GM19438 (cell line): Measurements from ENCODE around the gene CACNA1C.

Source experiments
- ATAC-seq: cut with Tn5 transposase; IDR thresholded peaks from one replicate; pipeline ENCODE4 v1.9.1; 2021; ENCODE audit warnings: low read depth; ENCODE audit not compliant: unreplicated experiment

The CACNA1C gene

DNA sequence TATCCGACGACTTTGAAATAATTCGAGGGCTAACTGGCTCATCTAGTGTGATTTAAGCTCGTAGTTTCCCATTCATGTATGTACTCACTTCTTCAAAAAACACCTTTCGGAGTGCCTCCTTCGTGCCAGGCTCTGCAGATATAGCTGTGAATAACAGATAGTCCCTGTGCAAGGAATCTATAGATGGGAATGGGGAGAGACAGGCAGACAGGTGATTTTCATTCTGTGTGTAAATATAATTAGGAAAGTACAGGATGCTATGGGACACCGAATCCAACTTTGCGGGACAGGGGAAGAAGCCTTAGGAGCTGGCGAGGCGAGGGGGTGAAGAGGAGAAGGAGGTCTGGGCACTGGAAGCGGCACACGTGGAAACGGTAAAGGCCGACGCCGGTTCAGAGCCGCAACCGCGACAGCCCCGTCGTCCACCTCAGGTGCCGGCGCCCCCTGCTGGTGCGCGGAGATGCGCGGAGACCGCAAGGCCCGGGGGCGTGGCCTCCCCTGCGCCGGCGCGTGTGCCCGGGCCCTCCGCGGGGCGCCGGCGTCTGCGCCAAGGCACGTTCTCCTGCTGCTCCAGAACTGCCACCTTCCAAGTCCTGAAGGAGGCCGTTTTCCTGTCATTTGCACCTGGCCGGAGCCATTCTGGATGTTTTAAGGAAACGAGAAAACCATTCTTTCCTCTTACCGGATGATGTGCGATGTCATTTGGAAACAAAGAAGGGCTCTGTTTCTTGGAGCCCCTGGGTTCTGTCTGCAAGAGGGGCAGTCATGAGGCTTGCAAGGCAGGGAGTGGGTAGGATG lies 18.0 kb upstream of the CACNA1C start:
- ATAC-seq: peak; percentile 75

DNA sequence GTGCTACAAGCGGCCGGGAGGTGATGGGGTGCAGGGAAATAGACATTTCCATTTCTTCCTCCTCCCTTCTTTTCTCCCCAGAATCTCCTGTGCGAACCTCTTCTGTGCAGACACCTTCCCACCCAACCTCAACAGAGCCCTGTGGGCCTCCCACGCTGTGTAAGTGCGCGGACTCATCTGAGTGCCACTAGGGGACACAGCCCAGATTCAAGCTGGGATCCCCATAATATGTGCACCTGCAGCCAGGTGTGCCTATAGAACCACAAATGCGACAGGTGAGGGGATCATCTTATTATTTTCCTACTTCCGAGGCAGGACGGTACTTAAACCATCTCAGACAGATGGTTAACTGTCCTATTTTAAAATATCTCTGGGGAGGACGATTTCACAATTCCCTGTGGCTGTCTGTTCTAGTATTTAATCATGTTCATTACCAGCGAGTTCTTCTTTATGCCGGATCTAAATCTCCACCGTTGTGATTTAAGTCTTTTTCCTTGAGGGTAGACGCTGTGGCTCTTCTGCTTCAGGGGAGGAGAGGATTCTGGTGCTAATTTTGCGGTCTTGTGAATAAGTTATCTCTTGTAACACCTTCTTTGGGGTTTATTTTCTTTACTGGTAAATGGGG lies 17.2 kb upstream of the CACNA1C start:
- ATAC-seq: no peak

DNA sequence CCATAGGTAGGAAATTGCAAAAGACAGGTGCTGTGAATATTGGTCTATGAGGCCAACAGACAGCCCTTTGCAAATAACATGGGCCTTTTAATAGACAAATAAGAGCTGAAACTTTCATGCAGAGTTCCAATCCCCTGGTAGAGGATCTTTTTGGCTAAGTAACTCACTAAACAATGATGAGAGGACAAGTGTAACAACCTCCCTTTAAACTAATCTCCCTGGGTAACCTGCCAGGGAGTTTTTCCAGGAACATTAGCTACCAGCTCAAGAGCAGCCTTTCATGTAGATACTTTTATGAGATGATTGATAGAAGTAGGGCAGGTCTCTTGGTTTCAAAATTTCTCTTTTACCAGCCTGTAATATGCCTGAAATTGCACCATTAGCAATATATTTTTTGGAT lies 13.8 kb upstream of the CACNA1C start:
- ATAC-seq: no peak

DNA sequence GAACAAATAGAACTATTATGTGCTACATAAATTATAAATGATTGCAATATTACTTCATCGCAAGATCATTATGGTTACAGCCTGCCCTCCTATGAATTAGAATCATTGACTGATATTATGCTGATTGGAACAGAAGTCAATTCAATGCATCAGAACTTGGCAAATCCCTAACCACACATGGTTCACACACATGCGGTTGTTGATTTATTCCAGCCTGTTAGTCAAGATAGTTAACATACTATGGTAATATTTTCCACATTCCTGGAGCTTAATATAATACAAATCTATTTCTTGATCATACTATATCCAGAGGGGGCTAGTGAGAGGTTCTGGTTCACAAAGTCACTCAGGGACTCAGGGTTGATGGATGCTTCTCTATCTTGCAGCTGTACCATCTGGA lies 9.7 kb upstream of the CACNA1C start:
- no peak for ATAC-seq

DNA sequence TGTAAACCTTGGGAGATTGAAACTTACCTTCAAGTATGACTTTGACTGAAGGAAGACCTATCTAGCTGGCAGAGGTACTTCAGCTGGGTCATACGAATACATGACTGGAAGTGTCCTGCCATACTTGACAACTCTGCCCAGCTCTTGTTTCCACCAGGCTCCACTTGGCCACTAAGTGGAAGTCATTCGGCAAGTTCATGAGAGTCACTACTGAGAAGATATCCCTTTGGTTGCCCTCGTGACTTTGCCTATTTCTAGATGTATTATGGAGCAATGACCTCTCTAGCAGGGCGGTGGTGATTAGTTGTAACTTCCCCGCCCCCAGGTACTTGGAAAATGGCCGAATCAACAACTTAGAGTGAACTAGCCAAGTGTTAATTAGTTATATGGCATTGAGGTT lies 8.6 kb upstream of the CACNA1C start:
- no peak for ATAC-seq

DNA sequence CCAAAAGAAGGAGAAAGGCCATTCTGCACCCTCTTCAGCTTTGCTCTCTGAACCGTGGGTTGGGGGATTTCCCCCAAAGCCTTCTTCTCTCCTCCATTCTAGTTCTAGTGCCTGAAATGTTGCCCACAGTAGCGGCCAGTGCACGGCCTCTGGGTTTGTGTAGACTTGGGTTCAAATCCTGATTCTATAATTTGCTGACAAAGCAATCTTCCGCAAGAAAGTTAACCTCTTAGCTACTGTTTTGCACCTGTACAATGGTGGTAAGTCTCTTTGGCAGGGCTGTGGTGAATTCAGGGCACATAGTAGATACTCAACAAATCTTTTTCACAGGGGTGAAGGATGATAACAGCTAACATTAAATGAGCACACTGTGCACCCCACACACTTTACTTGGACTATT lies 5.8 kb upstream of the CACNA1C start:
- no peak for ATAC-seq

DNA sequence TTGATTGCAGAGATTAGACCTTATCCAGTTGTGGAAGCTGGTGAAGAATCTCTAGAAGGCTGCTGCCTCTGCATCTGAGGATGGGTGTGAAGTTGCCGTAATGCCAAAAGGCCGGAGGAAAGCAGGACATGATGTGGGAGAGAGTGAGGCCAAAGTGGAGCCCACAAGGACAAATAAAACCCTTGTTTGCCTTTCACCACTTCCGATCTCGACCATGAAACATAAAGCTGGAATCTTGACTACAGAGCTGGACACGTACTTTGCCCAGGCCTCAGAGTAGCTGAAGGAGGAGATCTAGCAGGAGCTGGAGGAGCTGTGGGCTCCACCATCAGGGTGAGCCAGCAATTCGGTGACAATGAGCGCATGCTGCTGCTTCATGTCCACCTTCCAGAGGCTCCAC lies 5.0 kb upstream of the CACNA1C start:
- ATAC-seq: no peak

DNA sequence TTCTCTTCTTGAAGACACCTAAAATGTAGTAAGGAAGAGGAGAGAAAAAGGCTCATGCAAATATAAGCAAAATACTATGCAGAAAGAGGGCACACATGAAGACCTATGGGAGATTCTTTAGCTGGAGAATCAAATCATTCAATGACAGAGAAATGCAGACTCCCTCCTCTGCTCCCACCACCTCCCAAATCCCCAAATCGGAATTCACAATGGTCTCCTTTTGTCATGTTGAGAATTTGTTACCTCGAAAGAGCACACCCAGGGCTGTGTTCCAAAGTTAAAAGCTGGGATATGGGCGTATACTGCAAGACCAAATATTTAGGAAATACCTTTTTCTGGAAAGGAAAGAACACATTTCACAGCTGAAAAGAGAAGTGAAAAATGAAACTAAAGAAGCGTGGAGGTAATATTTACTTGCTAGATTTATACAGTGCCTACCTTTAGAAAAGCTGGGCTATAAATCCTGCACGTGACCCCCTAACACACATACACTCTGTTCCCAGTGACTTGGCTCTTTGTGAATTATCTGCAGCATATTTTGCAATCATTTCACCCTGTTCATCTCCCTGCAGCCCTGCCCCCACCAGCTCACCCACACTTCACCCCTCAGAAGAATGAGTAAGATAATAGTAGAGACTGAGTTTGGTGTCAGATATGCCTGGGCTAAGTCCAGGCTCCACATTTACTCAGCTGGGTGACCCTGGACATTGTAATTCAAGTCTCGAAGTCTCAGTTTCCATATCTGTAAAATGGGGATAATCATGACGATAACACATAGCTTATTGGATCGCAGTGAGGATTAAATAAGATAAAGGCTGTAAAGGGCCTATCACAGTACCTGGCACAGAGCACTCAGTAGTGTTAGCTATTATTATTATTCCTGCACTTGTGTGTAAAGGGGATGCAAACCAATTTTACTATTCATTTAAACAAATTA lies 2.9 kb upstream of the CACNA1C start:
- no peak for ATAC-seq

DNA sequence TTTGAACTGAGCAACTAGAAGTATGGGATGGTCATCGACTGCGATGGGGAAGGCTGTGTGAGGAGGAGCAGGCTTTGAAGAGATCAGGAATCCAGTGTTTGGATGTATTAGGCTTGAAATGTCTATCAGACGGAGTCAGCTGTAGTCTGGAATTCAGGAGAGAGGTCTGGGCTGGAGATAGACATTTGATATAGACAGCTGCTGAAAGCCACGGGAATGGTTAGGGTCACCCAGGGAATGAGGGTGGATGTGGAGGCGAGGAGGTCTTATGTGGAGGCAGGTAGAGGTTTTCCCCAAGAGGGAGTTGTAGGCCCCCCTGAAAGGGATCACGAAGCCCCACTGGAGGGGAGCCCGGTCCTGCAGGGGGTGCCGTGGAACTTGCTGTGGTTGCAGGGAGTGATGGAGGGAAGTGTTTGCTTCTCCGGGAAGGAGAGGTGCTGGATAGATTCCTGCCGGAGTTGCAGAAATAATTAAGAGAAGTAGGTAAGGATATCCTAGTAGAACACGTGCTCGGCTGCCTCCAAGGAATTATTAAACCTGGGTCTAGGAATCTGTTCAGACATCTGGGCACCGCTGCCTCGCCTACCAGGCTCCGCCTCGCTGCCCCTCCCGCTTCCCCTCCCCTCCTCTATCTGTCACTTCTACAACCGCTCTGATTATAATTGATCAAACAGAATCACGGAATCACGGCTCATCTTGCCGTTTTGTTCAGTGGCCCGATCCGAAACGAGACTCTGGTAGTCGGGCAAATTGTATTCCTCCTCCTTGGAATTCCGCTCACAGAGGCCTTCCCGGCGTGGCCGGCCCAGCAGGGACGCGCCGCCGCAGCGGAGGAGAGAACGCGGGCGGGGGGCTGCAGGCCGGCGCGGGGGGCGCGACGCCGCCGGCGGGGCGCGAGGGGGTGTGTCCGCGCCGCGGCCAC lies 826 bp upstream of the CACNA1C start:
- no peak for ATAC-seq

DNA sequence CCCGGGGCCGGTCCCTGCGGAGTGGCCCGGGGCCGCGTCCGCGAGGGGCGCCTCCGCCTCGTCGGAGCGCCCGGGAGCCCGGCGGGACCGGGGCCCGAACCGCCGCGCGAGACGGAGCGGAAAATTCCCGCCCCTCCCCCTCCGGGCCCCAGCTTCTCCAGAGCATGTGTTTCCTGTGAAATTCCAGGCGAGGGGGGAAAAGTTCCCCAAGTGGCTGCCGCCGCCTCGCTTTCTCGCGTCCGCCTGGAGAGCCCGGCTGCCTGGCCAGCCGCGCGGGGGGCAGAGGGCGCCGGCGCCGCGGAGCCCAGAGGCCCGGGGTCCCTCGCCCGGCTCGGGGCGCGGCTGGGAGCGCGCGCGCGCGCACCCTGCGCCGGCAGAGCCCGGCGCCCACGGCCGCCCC lies 904 bp downstream of the CACNA1C start:
- ATAC-seq: no peak

DNA sequence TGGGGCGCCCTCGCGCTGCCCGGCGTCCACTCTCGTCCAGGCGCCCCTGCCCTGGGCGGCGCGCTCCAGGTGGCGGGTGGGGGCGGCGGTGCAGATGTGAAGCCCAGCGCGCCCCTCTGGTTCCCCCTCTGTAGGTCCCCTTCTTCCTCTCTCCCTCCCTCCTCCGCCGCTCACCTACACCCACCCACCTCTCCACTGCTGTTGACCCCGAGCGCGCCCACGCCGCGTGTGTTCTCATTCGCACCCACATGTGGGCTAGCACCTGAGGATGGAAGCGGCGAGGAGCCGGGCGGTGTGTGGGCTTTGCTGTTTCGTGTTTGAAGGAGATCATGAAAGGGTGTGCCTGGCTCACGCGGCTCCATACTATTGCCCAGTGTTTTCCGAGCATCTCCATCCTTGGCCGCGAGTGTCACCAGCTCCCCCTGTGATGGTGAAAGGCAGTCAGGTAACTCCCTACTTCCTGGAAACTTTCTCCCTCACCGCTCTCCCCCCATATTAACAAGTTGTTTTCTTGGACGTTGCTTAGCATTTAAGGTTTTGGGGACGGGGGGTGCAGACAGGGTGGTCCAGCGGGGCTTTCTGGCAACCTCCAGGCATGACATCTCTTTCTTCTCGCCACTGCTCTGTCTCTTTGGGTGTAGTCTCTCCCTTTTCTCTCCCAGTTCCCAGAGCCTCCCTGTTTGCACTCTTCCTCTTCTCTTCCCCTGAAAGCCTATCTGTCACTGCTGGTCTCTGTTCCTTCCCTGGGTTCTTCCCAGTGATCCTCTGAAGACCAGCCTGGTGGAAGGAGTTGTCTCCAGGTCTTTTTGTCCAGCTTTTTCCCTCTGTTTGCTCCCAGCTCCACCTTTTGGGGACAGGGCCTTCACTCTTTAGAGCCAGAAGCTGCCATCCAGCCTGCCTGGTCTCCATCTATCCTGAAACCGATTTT lies 1.6 kb downstream of the CACNA1C start:
- no peak for ATAC-seq

DNA sequence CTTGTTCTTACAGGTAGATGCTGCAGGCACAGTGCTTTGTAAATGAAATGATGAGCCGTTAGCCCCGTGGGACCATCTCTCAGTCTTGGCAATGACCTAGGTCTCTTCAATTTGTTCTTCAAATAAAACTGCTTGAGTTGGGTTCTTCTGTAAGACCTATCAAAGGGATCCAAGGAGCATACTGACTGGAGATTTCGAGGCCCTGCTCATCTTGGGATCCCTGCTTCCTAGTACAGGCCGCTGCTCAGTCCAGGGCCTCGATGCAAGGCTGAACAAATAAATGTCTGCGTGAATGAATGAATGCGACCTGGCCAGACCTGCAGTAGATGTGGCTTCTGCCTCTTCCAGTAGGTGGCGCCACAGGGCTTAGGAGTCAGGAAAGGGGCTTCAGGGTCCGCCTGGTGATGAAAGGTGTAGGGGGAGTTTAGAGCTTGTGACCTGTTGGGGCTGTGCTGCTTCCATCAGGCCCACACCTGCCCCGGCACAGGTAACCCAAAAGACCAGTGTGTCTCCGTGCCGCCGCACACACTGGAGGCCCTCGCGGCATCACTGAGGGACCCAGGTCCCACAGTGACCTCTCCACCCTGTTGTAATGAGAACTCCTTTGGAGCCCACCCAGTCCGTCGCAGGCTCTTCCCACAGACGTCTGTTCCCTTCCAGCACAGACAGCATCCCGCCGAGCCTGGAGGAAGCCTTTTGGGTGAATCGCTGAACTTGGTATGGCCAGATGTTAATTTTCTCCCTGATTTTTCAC lies 4.4 kb downstream of the CACNA1C start:
- ATAC-seq: no peak

DNA sequence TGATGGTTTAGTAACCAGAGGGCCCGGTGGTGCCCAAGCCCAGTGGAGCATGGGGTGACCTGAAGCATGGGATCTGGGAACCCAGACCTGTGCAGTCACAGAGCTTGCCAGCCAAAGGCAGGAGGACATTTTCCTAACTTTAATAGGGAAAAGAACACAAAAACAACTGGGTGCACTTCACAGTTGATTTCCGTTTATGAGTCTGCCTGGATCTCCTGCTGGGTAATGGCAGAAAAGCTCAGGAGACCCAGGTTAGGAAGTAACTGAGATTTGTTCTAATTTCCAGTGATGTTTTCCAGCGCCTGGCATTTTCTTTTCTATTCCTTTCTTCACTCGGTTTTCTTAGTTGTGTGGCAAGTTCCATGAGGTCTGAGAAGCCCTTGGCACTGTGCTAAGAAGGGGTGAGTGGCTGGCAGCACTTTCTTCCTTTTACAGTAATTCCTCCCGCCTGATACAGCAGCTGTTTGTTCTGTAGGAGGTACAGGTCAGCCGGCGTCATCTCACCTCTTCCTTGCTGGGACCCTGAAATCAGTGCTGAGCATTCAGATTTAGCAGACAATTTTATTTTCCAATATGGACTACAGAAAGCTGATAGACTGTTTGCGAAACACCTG lies 5.1 kb downstream of the CACNA1C start:
- no peak for ATAC-seq

DNA sequence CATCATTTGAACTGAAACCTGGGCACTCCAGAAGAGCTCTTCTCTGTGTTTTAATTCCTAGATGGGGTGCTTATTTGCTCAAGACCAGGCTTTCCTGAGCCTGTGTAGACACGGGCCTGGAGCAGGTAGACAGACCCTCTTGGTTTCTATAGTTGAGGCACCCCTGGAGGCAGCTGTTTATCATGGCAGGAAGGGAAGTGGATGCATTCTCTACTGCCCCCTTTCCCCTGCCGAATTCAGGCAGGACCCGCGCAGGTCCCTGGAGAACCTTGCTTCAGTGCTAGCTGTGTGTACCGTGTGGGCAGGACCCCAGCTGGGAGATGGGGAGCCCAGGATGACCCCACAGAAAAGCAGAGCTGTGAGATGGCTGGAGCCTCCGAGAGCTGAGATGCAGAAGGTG lies 6.0 kb downstream of the CACNA1C start:
- no peak for ATAC-seq

DNA sequence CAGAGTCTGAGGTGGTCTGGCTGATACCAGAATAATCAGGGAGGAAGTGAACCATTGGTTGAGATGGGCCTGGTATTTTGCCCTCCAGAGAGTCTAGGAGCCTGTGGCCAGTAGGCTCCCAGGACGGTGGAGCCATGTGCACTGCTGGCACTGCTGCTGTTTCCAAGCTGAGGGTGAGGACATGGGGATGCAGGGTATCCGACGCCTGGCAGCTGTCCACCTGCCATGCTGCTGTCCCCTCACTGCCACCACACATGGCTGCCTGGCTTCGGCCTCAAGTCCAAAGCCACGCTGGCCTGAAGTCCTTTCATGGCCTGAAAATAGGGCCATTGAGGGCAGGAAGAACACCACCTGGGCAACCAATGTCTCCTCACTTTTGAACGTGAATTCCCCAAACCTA lies 8.6 kb downstream of the CACNA1C start:
- no peak for ATAC-seq

DNA sequence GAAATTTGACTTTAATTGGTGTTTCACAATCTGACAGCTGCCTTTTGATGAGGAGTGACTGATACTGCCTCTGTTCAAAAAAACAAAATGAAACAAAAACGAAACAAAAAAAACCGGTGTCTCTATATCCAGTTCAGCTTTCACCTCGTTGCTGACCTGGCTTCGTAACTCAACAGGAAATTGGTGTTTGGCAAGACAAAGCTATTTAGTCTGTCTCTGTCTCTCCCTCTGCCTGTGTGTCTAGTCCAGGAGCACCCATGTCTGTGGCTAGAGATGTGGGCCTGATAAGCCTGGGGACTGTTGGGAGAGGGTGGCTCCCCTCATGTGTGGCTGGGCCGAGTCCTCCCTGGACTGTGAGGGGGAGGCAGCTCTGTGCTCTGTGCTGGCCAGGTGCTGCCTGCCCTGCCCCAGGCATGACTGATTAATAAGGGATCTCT lies 11.3 kb downstream of the CACNA1C start:
- ATAC-seq: no peak

DNA sequence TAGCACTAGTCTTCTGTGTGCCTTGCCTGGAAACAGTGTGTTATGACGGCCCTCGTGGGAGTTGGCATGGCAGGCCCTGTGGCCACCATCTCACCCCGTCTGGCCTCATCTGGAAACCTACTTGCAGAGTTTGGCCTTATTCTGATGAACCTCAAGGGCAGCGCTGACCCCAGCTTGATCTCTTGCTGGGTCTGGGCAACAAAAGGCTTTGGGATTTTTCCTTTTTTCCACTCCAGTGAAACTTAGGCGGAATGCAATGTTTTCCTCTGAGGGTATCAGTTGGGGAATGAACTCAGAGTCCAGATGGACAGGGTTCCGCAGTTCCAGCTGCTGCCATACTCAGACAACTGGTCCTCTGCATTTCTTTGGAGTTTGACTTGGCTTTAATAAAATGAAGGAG lies 15.9 kb downstream of the CACNA1C start:
- ATAC-seq: no peak

DNA sequence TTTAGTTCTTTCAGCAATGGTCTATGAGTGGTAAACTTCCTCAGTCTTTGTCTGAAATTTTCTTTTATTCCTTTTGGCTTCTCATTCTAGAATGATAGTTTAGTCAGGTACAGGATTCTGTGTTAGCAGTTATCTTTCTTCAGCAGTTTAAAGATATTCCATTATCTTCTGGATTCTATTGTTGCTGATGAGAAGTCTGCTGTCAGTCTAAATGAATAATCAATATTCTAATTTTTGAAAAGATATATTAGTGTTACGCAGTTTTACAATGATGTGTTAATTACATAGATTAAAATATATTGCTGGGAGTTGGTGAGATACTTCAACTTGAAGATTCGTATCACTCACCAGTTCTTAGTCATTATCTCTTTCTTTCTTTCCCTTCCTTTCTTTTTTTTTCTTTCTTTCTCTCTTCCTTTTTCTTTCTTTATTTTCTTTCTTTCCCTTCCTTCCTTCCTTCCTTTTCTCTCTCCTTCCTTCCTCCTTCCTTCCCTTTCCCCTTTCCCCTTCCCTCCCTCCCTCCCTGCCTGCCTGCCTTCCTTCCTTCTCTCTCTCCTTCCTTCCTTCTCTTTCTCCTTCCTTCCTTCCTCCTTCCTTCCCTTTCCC lies 17.8 kb downstream of the CACNA1C start:
- ATAC-seq: no peak
